Smooth muscle cell (in vitro differentiated cells): Measurements from ENCODE around the gene VDR. TPM values are rescaled to one million over a fixed set of nuclear protein-coding genes. Genes with fewer than 3 reads are reported as not detected.
A peak's percentile ranks its signal among the peaks of the same experiment; 100 is the strongest.

ENCODE experiments used
- DNase-seq: peaks from one replicate; lab custom pipeline; 2025; ENCODE audit not compliant: unreplicated experiment; lab: John Stamatoyannopoulos, UW
- H2AFZ ChIP-seq: fragments of 200-600 bp; sonication (generic); 2 replicates; pipeline ENCODE4 v1.6.0; 2016; ENCODE audit warnings: antibody characterized with exemption, low read depth, mild to moderate bottlenecking
- H3F3A ChIP-seq: fragments of 200-600 bp; sonication (generic); 2 replicates; pipeline ENCODE4 v1.6.0; 2017; ENCODE audit warnings: antibody characterized with exemption, low read depth
- H3K27ac ChIP-seq: fragments of 200-600 bp; sonication (generic); 2 replicates; pipeline ENCODE4 v1.5.1; 2016; ENCODE audit warnings: low read depth, mild to moderate bottlenecking
- H3K27me3 ChIP-seq: fragments of 200-600 bp; sonication (generic); 2 replicates; pipeline ENCODE4 v1.6.1; 2016; ENCODE audit warnings: low read depth, mild to moderate bottlenecking
- H3K36me3 ChIP-seq: fragments of 200-600 bp; sonication (generic); 2 replicates; pipeline ENCODE4 v1.5.1; 2016; ENCODE audit warnings: low read depth
- H3K4me1 ChIP-seq: fragments of 200-600 bp; sonication (generic); 2 replicates; pipeline ENCODE4 v1.5.1; 2016; ENCODE audit warnings: low read depth
- H3K4me2 ChIP-seq: fragments of 200-600 bp; sonication (generic); 2 replicates; pipeline ENCODE4 v1.6.0; 2016; ENCODE audit warnings: mild to moderate bottlenecking
- H3K4me3 ChIP-seq: fragments of 200-600 bp; sonication (generic); 2 replicates; pipeline ENCODE4 v1.5.1; 2016; ENCODE audit warnings: mild to moderate bottlenecking
- H3K79me2 ChIP-seq: fragments of 200-600 bp; sonication (generic); 2 replicates; pipeline ENCODE4 v1.6.0; 2016; ENCODE audit warnings: low read depth, mild to moderate bottlenecking
- H3K9ac ChIP-seq: fragments of 200-600 bp; sonication (generic); 2 replicates; pipeline ENCODE4 v1.6.0; 2016; ENCODE audit warnings: low read depth
- H3K9me3 ChIP-seq: fragments of 200-600 bp; sonication (generic); replicated peaks from 2 replicates; pipeline ENCODE4 v1.5.1; 2016; ENCODE audit warnings: low read depth
- H4K20me1 ChIP-seq: fragments of 200-600 bp; sonication (generic); 2 replicates; pipeline ENCODE4 v1.6.0; 2016; ENCODE audit warnings: low read depth
- WGBS: methylation state at CpG from one replicate; pipeline ENCODE4 v1.1.7; 2016; ENCODE audit warnings: low lambda C conversion rate; 5-methylcytosine and 5-hydroxymethylcytosine counted together
- polyA plus RNA-seq: library from polyadenylated mRNA; unstranded; fragments of >200 nt; fragmentation: Nextera tagmentation; extraction: Ambion mirVana; gene quantifications from 2 replicates; pipeline ENCODE4 v1.2.1, GENCODE V29; 2016
- total RNA-seq: library from RNA; depleted of rRNA; stranded (reverse); fragments of >200 nt; gene quantifications from 2 replicates; pipeline ENCODE4 v1.2.3, GENCODE V29; 2014
- TF ChIP-seq, protein P1 (sequence below): fragments of 200-600 bp; sonication (generic); IDR thresholded peaks from 2 replicates; pipeline ENCODE4 v1.5.1; 2017; ENCODE audit warnings: borderline replicate concordance, mild to moderate bottlenecking, antibody characterized with exemption; ENCODE audit not compliant: insufficient read depth, poor library complexity, severe bottlenecking

VDR gene
- total and polyA plus RNA-seq, 2 experiments from 2014 or later, result 8.0 to 16.5 TPM

DNA sequence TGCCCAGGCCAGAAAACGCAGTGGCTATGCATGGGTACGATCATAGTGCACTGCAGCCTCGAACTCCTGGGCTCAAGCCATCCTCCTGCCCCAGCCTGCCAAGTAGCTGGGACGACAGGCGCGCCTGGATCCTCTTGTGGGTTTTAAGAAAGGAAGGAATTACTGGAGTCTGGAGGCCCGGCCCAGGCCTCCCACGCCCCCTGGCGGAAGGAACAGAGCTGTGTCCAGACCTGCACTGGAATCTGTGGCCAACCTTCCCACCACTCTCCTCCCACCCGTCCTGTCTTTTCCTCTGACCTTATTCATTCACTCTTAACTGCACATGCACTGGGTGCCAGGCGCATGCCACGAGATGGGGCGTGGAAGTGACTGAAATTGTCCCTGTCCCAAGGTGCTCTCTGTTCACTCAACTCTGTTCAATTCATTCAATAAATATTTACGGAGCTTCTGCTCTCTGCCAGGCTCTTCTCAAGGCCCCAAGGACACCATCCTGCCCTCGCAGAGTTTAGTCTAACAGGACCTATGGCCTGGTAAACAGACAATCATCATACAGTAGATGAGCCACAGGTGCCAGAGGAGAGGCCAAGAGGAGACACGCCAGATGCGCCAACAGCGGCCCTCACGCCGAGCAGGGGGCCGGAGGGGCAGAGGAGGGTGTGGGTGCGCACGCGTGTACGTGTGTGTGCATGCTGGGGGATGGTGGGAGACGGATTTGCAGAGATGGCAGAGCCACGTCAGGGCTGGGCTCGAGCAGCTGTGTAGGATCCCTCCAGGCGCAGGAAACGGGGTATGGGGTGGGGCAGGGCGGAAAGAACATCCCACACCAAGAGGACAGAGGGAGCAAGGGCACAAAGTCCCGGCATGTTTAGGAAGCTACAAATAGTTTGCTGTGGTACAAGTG lies 44.9 kb upstream of the VDR start:
- Histone ChIP-seq H3K27ac (no peak overlapping the region), H4K20me1 (no peaks in the 10 kb centered on the region), H3K9me3 (no peaks in the 10 kb centered on the region), H3K27me3 (no peaks in the 10 kb centered on the region), H3K4me2 (no peak overlapping the region), H3K4me3 (no peak overlapping the region), H3K4me1 (no peaks in the 10 kb centered on the region), H3K79me2 (no peaks in the 10 kb centered on the region), H3K36me3 (no peaks in the 10 kb centered on the region), H2AFZ (no peak overlapping the region), H3K9ac (no peak overlapping the region), H3F3A (no peaks in the 10 kb centered on the region)
- peak; percentile 32 for DNase-seq
- WGBS, result 61% methylated on average over 31 of the region's 32 CpGs
- TF ChIP-seq, protein P1, sequence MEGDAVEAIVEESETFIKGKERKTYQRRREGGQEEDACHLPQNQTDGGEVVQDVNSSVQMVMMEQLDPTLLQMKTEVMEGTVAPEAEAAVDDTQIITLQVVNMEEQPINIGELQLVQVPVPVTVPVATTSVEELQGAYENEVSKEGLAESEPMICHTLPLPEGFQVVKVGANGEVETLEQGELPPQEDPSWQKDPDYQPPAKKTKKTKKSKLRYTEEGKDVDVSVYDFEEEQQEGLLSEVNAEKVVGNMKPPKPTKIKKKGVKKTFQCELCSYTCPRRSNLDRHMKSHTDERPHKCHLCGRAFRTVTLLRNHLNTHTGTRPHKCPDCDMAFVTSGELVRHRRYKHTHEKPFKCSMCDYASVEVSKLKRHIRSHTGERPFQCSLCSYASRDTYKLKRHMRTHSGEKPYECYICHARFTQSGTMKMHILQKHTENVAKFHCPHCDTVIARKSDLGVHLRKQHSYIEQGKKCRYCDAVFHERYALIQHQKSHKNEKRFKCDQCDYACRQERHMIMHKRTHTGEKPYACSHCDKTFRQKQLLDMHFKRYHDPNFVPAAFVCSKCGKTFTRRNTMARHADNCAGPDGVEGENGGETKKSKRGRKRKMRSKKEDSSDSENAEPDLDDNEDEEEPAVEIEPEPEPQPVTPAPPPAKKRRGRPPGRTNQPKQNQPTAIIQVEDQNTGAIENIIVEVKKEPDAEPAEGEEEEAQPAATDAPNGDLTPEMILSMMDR, result peak; percentile 89

DNA sequence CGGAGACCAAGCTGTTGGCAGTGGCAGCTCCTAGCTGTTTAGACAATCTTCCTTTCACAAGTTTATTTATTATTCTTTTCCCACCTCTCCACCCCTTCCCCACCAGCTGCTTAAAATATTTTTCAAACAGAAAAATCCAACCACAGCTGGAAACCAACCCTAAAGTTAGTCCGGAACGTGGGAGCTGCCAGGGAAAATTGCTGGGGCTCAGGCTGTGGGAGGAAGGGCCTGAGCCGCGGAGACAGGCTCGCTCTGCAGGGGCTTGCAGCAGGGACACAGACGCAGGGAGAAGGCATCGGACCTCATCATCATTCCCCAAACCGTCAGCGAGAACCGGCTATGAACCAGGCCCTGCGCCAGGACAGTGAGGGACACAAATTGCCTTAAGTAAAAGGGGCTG lies 42.5 kb upstream of the VDR start:
- no peak overlapping the region for H3K27ac ChIP-seq

DNA sequence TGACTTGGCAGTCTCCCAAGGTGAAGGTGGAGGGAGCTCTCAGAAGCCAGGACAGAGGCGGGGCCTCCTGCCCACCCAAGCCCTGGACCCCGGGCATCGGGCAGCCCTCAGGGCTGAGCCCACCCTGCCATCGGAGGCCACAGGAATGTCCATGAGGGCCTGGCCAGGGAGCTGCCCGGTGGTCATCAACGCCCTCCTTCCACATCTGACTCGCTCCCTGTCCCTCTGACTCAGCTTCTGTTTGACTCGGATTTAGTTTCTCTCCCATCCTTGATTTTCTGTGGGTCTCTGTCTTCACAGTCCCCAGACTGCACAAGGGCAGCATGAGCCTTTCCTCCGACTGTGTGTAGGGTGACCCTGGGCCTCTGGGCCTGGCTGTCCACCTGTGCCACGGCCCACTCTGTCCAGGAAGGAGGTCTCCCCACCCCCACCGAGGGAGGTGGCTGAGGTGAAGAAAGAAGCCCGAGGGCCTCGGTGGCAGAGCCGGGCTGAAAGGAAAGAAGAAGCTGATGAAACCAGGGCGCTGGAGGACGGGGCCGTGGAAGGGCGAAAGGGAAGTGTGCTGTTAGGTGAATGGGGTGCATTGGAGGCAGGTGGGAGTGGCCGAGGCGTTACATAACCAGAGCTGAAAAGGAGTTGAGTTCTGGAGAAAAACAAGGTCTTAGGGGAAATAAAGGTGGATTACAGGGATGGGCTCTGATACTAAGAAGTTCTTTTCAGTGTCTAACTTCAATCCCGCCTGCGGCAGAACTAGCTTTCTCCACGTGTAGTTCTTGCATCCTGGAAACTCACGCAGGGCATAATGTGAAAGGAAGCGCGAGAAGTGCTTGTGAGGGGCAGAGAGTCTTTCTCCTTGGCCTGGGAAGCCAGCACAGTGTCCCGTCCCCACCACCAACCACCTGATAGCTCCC lies 41.9 kb upstream of the VDR start:
- Histone ChIP-seq H3K36me3 (no peaks in the 10 kb centered on the region), H3K4me3 (no peak overlapping the region), H3K9me3 (no peaks in the 10 kb centered on the region), H3K79me2 (no peaks in the 10 kb centered on the region), H3K27me3 (no peaks in the 10 kb centered on the region), H3K4me1 (no peaks in the 10 kb centered on the region), H3F3A (no peaks in the 10 kb centered on the region), H3K27ac (no peak overlapping the region), H3K9ac (no peak overlapping the region), H4K20me1 (no peaks in the 10 kb centered on the region), H2AFZ (no peak overlapping the region), H3K4me2 (no peak overlapping the region)
- TF ChIP-seq, protein P1, result no peak
- DNase-seq, result no peak
- 75% methylated on average over 27 of the region's 27 CpGs for WGBS

More for the DNA sequence above, 42.5 kb upstream of the VDR start:
- Histone ChIP-seq H4K20me1 (no peaks in the 10 kb centered on the region), H3K9ac (no peak overlapping the region), H3K36me3 (no peaks in the 10 kb centered on the region), H3K4me2 (no peak overlapping the region), H3K4me1 (no peaks in the 10 kb centered on the region), H3K79me2 (no peaks in the 10 kb centered on the region), H2AFZ (no peak overlapping the region), H3F3A (no peaks in the 10 kb centered on the region), H3K27me3 (no peaks in the 10 kb centered on the region), H3K9me3 (no peaks in the 10 kb centered on the region), H3K4me3 (no peak overlapping the region)
- 72% methylated on average over 12 of the region's 12 CpGs for WGBS
- TF ChIP-seq, protein P1, result no peak
- DNase-seq, result no peak
